DMS53 treated with DMSO at 0.1 percent for 48 hours (cell line): ENCODE measurements around the gene PHLPP1.
"Not testable (repeated sequence)": the region's sequence is repeated elsewhere in the genome, so short reads cannot be mapped to it uniquely, and the experiment has no call there.

Experiments
- DNase-seq: peaks from one replicate; lab custom pipeline; 2025; ENCODE audit not compliant: unreplicated experiment; lab: John Stamatoyannopoulos, UW

Gene PHLPP1

DNA sequence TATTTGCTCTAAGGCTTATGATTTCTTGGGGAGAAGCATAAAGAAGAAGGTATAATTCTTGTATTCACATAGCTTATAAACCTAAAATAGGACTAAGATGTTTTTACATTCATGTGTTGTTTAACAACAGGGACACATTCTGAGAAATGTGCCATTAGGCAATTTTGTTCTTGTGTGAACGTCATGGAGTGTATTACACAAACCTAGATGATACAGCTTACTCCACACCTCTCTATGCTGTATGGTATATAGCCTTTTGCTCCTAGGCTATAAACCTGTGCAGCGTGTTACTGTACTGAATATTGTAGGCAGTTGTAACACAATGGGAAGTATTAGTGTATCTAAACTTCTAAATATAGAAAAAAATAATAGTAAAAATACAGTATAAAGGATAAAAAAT, 92.1 kb downstream of the PHLPP1 start:
- DNase-seq = no peak

DNA sequence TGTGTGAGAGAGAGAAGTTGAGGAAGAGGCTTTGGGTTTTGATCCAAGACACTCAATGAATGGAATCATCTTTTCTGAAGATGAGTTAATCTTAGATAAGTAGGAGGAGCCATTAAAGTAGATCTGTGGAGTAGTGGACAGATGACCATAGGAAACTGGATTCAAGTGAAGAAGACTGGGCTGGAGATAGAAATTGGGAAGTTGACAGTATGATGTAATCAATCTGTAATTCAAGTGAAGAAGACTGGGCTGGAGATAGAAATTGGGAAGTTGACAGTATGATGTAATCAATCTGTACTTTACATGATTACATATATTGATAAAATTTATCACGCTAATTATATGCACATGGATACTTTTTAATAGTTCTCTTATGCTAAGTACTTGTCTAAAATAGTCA, 92.8 kb downstream of the PHLPP1 start:
- DNase-seq = no peak

DNA sequence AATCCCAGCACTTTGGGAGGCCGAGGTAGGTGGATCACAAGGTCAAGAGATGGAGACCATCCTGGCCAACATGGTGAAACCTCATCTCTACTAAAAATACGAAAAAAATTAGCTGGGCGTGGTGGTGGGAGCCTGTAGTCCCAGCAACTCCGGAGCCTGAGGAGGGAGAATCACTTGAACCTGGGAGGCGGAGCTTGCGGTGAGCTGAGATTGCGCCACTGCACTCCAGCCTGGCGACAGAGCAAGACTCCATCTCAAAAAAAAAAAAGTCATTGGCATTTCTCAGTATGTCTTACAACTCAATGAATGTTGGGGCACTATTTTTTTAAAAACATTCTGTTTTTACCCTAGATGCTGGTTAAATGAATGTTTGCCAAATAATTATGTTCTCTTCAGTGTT, 94.1 kb downstream of the PHLPP1 start:
- DNase-seq = not testable (repeated sequence)

DNA sequence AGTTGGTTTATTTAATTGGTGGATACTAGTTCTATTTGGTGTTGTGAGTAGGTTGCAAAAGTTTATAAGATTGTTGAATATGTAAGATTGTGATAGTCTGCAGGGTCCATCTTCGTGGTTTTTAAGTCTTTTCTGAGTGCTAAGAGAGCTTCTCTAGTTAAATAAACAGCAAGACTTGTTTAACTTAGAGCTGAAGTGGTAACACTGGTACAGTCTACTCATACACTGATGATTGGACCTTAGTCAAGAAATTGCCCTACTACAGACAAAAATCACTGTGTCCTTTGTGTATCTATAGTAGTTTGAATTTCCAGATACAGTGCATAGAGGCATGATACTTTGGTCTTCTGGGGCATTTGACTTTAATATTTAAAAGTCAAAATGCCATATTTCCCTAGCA, 94.6 kb downstream of the PHLPP1 start:
- peak; percentile 15 for DNase-seq

DNA sequence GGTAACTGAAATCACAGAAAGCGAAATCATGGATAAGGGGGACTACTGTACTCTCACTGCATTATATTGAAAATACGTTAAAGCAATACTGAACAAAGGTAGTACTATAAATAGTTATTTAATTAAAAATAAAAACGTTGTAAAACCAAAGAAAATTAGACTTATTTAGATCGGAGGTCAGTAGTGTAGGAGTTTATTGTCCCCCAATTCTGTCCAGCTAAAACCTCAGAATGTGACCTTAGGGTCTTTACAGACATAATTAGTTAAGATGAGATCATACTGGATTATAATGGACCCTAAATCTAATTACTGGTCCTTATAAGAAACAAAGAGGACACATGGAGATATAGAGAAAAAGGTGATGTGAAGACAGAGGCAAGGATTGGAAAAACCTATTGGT, 95.3 kb downstream of the PHLPP1 start:
- DNase-seq = no peak

DNA sequence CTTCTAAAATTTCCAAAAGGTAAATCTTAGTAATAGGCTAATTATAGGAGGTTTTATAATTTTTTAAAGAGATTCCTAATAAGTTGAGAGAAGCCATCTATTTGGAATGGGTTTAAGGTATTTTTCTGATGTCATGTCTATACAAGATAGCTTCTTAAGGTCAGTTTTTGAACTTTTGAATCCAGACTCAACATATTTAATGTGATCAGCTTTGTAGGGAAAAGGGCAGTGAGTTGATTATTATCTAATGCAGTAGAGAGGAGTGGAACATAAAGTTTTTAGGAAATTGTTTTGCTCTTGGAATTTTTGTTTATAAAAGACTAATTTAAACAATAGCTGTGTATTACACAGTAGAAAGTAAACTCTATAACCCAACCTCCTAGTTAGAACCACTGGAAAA, 96.3 kb downstream of the PHLPP1 start:
- DNase-seq = no peak

DNA sequence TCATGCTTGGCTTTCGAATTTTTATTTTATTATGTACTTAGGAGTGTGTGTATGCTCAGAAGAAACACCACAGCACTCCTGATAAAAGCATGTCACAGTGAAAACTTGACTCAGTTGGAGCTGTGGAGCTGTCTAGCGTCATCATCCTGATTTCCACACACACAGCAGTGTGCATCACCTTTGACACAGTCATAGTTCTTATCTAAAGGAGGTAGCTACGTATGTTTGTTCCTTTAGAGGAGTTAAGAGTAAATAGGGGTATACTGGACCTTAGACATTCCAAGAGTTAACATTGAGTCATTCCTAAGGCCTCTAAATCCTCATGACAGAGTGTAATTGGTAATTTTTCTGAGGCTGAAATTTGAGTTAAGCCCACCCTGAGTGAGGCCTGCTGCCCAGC, 96.9 kb downstream of the PHLPP1 start:
- no peak for DNase-seq

DNA sequence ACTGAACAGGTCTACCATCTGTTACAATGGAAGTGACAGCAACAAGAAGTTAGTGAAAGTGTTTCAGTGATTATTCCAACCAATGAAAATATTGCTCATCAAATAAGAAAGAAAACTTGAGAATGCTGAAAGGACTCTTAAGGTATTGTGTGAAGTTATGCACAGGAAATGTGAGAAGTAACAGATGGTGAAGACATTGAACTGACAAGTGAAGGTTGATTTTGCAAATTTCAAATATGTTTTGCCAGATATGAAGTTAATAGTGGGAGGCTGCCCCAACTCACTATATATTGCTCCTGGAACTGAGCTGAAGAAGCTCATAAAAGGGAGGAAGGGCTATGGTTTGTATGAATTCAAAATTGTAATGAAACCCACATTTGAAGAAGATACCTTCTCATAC, 97.5 kb downstream of the PHLPP1 start:
- DNase-seq = no peak

DNA sequence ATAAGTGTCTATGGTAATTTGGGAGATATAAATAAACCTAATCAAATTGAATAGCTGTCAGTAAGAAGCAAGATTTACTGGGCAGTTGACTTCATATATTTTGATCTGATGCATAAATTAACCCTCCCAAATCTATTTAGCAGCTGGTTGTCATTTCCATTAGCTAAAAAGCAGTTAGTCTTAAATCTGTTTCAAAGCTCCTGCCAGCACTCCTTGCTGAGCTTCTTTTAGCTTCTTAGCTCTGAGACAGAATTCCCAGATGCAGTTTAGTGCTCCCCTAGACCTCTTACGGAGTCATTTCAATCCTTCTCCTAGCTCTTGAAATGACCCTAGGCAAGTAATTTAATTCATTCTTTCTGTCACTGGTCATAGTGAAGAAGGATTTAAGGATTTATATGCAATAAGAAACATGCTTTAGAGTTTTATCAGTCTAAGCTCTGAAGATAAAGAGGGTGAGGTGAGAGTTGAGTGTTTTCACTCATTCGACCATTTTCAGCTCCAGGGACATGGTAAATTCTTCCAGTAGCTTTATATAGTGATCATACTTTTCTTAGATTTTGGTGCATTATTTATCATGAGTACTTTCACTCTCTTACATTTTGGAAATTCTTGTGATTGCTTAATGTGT, 98.9 kb downstream of the PHLPP1 start:
- no peak for DNase-seq

DNA sequence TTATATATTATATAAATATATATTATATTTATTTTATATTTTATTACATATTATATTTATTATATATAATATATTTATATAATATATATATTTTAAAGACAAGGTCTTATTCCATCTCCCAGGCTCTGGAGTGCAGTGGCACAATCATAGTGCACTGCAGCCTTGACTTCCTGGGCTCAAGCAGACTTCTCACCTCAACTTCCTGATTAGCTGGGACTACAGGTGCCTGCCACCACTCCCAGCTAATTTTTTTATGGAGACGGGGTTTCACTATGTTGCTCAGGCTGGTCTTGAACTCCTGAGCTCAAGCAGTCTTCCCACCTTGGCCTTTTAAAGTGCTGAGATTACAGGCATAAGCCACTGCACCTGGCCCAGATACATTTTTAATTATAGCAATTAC, 110.0 kb downstream of the PHLPP1 start:
- no peak for DNase-seq

DNA sequence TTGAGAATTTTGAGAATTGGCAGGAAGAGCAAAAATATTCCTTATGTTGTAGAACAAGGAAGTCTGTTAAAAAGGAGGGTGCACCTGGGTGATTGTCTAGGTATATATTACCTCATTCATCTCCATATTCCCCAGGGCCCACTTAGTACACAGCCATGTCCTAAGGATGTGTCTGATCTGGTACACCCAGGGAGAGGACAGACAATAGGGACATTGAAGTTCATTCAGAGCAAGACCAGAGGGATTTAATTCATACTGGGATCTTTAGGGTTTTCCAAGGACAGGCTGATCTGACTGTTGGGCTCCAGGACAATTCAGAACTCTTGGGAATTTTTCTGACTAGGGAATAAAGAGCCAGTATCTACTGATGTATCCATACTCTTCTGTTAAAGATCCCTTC, 112.1 kb downstream of the PHLPP1 start:
- DNase-seq = no peak

DNA sequence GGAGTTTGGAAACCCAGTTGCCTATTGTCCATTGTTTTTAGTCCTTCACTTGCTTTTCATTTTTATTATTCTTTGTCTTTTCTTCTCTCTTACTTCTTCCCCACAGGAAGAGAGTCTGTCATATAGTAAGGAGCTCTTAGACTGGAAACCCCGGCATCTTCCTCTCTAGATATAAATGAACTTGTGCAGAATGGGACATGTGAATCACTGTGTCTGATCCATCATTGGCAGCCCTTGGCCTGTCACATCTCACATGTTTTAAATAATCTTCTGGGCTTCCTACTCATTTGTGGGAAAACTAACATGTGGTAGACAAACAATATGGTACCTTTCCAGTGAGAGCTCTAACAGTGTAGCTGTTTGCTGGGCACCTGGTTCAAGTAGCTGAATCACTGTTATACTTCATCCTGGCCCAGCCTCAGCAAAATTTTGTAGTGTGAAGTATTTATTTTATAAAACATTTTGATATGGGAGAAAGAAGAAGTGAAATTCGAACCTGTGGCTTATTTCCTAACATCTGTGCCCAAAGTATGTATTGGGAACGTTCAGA, 112.8 kb downstream of the PHLPP1 start:
- peak; percentile 27 for DNase-seq

DNA sequence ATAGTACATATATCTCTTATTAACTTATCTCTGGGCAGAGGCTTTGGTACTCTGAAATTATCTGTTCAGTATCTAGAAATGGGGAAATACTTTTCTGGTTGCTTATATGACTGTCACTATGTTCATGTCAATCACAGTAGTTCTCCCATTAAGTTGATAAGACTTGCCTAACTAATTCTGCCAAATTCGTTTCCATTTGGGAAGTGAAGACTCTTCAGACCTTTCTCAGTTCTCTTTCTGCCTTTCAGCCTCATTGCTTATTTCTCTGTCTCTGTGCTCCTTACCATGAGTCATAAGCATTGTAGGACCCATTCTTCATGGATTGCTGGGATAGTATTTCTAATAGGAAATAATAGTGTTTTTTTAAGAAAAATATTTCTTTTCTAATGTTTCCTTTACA, 113.5 kb downstream of the PHLPP1 start:
- DNase-seq = no peak

DNA sequence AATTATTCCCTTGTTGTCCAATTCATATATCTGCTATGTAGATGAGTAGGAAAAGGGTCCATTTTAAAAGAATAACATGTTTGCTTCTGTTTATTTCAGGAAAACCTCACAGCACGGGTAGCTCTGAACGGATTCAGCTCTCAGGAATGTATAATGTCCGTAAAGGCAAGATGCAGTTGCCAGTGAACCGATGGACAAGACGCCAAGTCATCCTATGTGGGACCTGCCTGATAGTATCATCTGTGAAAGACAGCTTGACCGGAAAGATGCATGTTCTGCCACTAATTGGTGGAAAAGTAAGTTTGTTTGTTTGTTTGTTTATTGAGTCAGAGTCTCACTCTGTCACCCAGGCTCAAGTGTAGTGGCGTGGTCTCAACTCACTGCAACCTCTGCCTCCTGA, 114.6 kb downstream of the PHLPP1 start:
- no peak for DNase-seq

DNA sequence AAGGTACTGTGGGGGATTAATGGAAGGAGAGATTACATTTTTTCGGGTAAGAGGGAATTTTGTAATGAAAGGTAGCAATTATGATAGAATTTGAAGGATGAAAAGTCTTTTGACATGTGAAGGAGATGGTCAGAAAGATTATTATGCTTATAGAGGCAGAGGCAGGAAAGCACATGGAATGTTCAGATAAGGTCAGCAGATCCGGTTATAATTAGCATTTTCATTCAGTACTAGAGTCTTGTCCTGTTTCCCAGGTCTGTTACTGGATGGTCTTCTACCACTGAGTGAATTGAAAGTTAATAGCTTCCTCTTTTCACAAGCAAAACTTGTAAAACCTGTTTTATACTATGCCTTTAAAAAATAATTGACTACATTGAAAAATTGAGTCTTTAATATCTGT, 116.9 kb downstream of the PHLPP1 start:
- peak; percentile 44 for DNase-seq

DNA sequence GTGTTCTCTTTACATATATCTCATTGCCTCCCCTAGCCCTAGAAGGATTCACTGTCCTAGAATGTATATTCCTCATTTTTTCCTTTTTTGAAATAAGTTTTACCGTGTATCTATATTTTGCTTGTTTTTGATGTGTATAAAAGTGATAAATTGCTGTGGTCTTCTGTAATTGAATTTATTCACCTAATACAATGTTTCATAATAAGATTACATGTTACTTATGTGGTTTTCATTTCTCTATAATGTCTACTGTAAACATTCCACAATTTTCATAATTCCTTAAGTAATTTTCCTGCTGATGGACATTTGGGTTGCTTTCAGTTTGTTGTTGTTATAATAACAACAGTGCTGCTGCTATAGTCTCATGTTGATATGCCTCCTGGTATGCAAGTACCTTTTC, 118.2 kb downstream of the PHLPP1 start:
- no peak for DNase-seq

DNA sequence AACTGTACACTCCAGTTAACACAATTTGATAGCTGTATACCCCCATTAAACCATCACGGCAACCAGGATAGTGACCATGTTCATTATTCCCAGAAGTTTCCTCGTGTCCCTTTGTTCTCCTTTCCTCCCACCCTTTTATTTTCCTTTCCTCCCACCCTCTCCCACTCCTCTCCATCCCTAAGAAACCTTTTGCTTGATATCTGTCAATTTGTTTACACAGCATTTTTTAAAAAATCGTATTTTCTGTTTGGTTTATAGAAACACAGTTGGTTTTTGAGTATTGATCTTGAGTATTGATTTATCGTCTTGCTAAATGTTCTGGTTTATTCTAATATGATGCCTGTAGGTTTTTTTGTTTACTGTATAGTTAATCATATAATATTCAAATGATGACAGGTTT, 119.4 kb downstream of the PHLPP1 start:
- DNase-seq = no peak

DNA sequence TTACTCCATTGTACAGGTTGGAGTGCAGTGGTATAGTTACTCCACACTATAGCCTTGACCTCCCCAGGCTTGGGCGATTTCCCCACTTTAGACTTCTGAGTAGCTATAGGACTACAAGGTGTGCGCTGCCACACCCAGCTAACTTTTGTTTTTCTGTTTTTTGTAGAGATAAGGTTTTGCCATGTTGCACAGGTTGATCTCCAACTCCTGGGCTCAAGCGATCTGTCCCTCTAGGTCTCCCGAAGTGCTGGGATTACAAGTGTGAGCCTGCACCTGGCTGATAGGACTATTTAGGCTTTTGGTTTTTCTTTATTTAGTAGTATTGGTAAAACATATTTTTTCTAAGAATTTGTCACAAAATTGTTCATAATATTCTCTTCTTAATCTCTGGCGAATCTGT, 121.7 kb downstream of the PHLPP1 start:
- no peak for DNase-seq

DNA sequence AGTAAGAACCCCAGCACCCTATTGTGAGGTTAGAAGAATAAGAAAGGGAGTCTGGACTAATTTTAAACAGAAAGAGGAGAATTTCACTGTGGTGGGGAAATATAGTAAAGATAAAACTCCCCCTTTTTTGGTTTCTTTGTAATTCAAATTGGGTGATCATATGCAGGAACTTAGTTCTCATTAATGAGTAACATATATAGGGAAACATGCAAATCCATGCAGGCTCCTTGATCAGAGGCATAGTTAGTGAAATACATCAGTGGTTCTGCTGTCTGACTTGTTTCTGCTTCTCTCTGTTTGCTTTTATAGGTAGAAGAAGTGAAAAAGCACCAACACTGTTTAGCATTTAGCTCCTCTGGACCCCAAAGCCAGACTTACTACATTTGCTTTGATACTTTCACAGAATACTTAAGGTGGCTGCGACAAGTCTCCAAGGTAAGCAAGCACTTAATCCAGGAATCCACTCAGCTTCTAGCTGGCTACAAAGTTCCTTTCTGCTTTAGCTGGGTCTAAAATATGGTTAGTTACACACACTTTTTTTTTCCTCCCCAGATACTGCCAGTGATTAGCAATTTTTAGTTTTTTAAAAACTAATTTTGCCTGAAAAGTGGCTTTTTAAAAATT, 123.2 kb downstream of the PHLPP1 start:
- no peak for DNase-seq

DNA sequence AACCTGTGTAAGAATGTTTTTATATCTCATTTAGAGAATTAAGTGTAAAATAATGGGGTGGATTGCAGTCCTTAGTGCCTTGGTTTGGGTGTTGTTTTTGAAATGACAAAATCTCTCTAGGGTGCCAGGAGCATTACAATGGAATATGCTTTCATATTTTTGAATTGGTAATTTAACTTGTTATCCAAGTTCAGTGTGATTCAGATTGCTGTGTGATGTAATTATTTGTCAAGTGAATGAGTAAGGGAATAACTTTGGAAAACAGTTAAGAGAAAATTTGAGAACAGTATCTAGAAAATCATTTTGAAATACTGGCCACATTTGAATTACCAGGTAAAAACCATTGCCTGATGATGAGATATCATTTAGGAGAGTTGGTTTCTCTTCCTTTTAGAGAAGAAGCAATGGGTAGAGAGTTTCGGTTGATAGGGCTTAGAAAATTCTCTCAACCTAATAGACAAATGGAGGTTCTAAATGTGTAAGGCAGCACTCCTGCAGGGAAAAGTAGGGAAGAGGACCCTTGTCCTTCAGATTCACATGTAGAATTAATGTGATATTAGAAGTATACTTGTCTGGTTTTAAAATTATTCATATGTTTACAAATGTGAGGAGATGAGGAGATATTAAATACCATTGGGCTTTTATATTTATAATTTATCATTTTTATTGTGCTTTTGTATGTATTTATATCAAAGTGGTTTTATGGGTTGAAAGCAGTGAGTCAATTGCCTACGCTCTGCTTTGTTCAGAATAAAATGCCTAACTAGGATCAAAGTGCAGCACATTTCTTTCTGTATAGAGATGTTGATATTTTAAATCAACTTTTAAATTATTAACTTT, 124.8 kb downstream of the PHLPP1 start:
- DNase-seq = no peak

DNA sequence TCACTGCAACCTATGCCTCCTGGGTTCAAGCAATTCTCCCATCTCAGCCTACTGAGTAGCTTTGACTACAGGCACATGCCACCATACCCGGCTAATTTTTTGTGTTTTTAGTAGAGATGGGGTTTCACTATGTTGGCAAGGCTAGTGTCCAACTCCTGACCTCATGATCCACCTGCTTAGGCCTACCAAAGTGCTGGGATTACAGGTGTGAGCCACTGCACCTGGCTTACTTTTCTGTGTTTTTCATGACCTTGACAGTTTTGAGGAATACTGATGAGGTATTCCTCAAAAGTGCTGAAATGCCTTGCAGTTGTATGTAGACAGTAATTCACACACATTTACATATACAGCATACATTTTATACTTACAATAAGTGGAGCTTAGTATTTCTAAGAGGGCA, 126.1 kb downstream of the PHLPP1 start:
- DNase-seq = no peak

DNA sequence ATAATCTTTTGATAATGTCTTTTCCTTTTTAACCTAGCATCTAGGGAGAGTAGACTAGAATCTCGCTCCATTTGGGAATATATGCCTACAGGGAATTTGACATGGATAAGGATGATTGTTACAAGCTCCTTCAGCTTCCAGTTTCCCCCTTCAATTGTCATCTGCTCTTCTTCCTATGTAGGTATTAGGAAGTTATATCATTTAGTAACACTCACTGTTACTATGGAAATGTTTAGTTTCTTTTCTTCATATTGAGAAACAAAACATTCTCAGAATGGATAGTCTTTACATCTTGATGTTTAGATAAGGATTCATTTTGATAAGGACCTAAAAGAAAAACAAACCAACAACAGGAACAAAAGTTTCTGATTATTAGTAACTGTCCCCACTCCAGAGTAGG, 127.6 kb downstream of the PHLPP1 start:
- no peak for DNase-seq
